Kidney epithelial cell (primary cell): ENCODE results near the gene DOP1A. TPM values are rescaled to one million over a fixed set of nuclear protein-coding genes. Genes with fewer than 3 reads are reported as not detected.

Experiments used
- DNase-seq: peaks from one replicate; pipeline ENCODE4 v3.0.0-alpha.2; 2010; ENCODE audit warnings: low read depth
- H3K27me3 ChIP-seq: 2 replicates; pipeline ENCODE4 v1.6.0; 2011; ENCODE audit warnings: low read length; ENCODE audit not compliant: control insufficient read depth, insufficient read depth
- H3K36me3 ChIP-seq: 2 replicates; pipeline ENCODE4 v1.5.1; 2011; ENCODE audit warnings: low read length; ENCODE audit not compliant: control insufficient read depth, insufficient read depth
- H3K4me3 ChIP-seq: 2 replicates; pipeline ENCODE4 v1.5.1; 2011; ENCODE audit warnings: low read depth, mild to moderate bottlenecking, control low read depth, low read length
- CTCF ChIP-seq: IDR thresholded peaks from 2 replicates; pipeline ENCODE4 v1.5.1; 2011; ENCODE audit warnings: mild to moderate bottlenecking, moderate library complexity, low read length, control low read depth, inconsistent platforms; ENCODE audit not compliant: insufficient read depth, poor library complexity, severe bottlenecking
- total RNA-seq: library from RNA; depleted of rRNA; stranded (reverse); fragments of >200 nt; gene quantifications from 2 replicates; pipeline ENCODE4 v1.2.3, GENCODE V29; 2015

Gene DOP1A
- total RNA-seq, 1 donor from 2014 or later: 11.7 TPM

- Histone ChIP-seq H3K36me3 (no peaks in the 10 kb centered on the region), H3K27me3 (no peaks in the 10 kb centered on the region), H3K4me3 (no peak overlapping the region)
- TF ChIP-seq CTCF: no peak
- DNase-seq: no peak
These were observed 64.7 kb downstream of the DOP1A start for GRCh38 chr6:83132121-83132520.

- Histone ChIP-seq H3K27me3 (no peaks in the 10 kb centered on the region), H3K4me3 (no peak overlapping the region), H3K36me3 (no peaks in the 10 kb centered on the region)
- no peak for TF ChIP-seq CTCF
- DNase-seq: no peak
These were observed 70.7 kb downstream of the DOP1A start for GRCh38 chr6:83138118-83138722.

- Histone ChIP-seq H3K36me3 (no peaks in the 10 kb centered on the region), H3K4me3 (no peak overlapping the region), H3K27me3 (no peaks in the 10 kb centered on the region)
- DNase-seq: no peak
- TF ChIP-seq CTCF: no peak
These were observed 71.3 kb downstream of the DOP1A start for GRCh38 chr6:83138758-83139157.

- Histone ChIP-seq H3K27me3 (no peaks in the 10 kb centered on the region), H3K4me3 (no peak overlapping the region), H3K36me3 (no peaks in the 10 kb centered on the region)
- no peak for TF ChIP-seq CTCF
- no peak for DNase-seq
These were observed 83.6 kb downstream of the DOP1A start for GRCh38 chr6:83151114-83151513.

- Histone ChIP-seq H3K36me3 (no peaks in the 10 kb centered on the region), H3K4me3 (no peak overlapping the region), H3K27me3 (no peaks in the 10 kb centered on the region)
- no peak for DNase-seq
- no peak for TF ChIP-seq CTCF
These were observed 85.4 kb downstream of the DOP1A start for GRCh38 chr6:83152913-83153312.

- DNase-seq: no peak
- Histone ChIP-seq H3K4me3 (no peak overlapping the region), H3K36me3 (no peaks in the 10 kb centered on the region), H3K27me3 (no peaks in the 10 kb centered on the region)
- TF ChIP-seq CTCF: no peak
These were observed 86.5 kb downstream of the DOP1A start for GRCh38 chr6:83153883-83154521.
